Lower lobe of right lung (tissue), 2 donors: ENCODE results near the gene CENPH. TPM values are rescaled to one million over a fixed set of nuclear protein-coding genes. Genes with fewer than 3 reads are reported as not detected.
"Not testable (repeated sequence)": the region's sequence is repeated elsewhere in the genome, so short reads cannot be mapped to it uniquely, and the experiment has no call there.

Experiments
- ATAC-seq, 2 donors: fragments of 200-7000 bp; cut with Tn5 transposase; one replicate each; pipeline ENCODE4 v1.9.1; 2020 to 2022; ENCODE audit warnings: mild to moderate bottlenecking in 2 of 2, moderate library complexity in 2 of 2
- DNase-seq: peaks from one replicate; pipeline ENCODE4 v3.0.0-alpha.2; 2020
- H3K27ac ChIP-seq: fragments of 200-600 bp; one replicate; pipeline ENCODE4 v1.8.0; 2022
- H3K27me3 ChIP-seq: fragments of 200-600 bp; one replicate; pipeline ENCODE4 v1.8.0; 2022; ENCODE audit warnings: low read depth
- H3K36me3 ChIP-seq: fragments of 200-600 bp; one replicate; pipeline ENCODE4 v1.8.0; 2022; ENCODE audit warnings: mild to moderate bottlenecking
- H3K4me1 ChIP-seq: fragments of 200-600 bp; one replicate; pipeline ENCODE4 v1.8.0; 2022
- H3K4me3 ChIP-seq: fragments of 200-600 bp; one replicate; pipeline ENCODE4 v1.8.0; 2022; ENCODE audit warnings: mild to moderate bottlenecking
- H3K9me3 ChIP-seq: fragments of 200-600 bp; one replicate; pipeline ENCODE4 v1.8.0; 2022
- CTCF ChIP-seq: fragments of 200-600 bp; IDR thresholded peaks from one replicate; pipeline ENCODE4 v1.8.0; 2022; ENCODE audit warnings: antibody characterized with exemption, mild to moderate bottlenecking
- intact Hi-C: fragments of 100-400 bp; cut with DNase I; formaldehyde crosslinking; loops from one replicate; pipeline ENCODE4 v1.11.0; 2022
- total RNA-seq: library from RNA; stranded (reverse); fragmentation: NEBNext Ultra II Directional; extraction: Animal tissue kit (Norgen Biotek cat#: 25700); gene quantifications from one replicate; pipeline ENCODE4 v1.2.1, GENCODE V29; 2021
- donor health status: DM: no; HTN: yes; CAD: no; lungs with severe emphysema.

CENPH gene
- total RNA-seq, 1 donor from 2014 or later: 2.9 TPM

- Histone ChIP-seq H3K27ac (no peak overlapping the region), H3K9me3 (no peaks in the 10 kb centered on the region), H3K27me3 (no peaks in the 10 kb centered on the region), H3K4me3 (no peak overlapping the region), H3K36me3 (peaks cover 42% of the 10 kb centered on the region), H3K4me1 (peaks cover 20% of the 10 kb centered on the region)
- intact Hi-C loops: no loop called here
- ATAC-seq (no peak), DNase-seq (no peak)
- TF ChIP-seq CTCF: no peak
Observed at GRCh38 chr5:69231851-69232250, 42.5 kb downstream of the CENPH start.

- DNase-seq (peak; percentile 97), ATAC-seq (peak; percentile 99 to 100)
- H3K36me3 ChIP-seq: peaks cover 34% of the 10 kb centered on the region
- no peaks in the 10 kb centered on the region for H3K27me3 ChIP-seq
- peaks cover 38% of the 10 kb centered on the region for H3K4me1 ChIP-seq
- no peaks in the 10 kb centered on the region for H3K9me3 ChIP-seq
- TF ChIP-seq CTCF: no peak
- peak within 1 kb of the TSS; percentile 88 for H3K27ac ChIP-seq
- intact Hi-C loops: no loop called here
- peak within 1 kb of the TSS; percentile 91 for H3K4me3 ChIP-seq
Observed at GRCh38 chr5:69234457-69235268, 45.3 kb downstream of the CENPH start, which contains the start of gene CDK7. Gene CDK7 (plus strand): TSS chr5:69234886. CDS start chr5:69234976, 90 bp downstream.

- Histone ChIP-seq H3K4me1 (peaks cover 38% of the 10 kb centered on the region), H3K36me3 (peaks cover 36% of the 10 kb centered on the region)
- DNase-seq, H3K9me3 ChIP-seq, H3K4me3 ChIP-seq, H3K27ac ChIP-seq, H3K27me3 ChIP-seq, intact Hi-C loops, ATAC-seq: not testable (repeated sequence)
Observed at GRCh38 chr5:69236733-69237132, 47.4 kb downstream of the CENPH start.

GRCh38 chr5:69237877-69238276, 48.5 kb downstream of the CENPH start:
- H3K4me1 ChIP-seq: peaks cover 38% of the 10 kb centered on the region

GRCh38 chr5:69238760-69239251, 49.4 kb downstream of the CENPH start:
- TF ChIP-seq CTCF: no peak
- no peak for DNase-seq
- Histone ChIP-seq H3K27ac (no peak overlapping the region), H3K27me3 (no peaks in the 10 kb centered on the region), H3K9me3 (no peaks in the 10 kb centered on the region), H3K36me3 (peaks cover 33% of the 10 kb centered on the region), H3K4me3 (no peak overlapping the region), H3K4me1 (peaks cover 38% of the 10 kb centered on the region)
- no peak for ATAC-seq
- intact Hi-C loops: no loop called here

More at GRCh38 chr5:69237877-69238276, 48.5 kb downstream of the CENPH start:
- H3K27me3 ChIP-seq: no peaks in the 10 kb centered on the region
- H3K4me3 ChIP-seq: no peak overlapping the region
- DNase-seq (no peak), ATAC-seq (no peak)
- no peak overlapping the region for H3K27ac ChIP-seq
- TF ChIP-seq CTCF: no peak
- intact Hi-C loops: no loop called here
- no peaks in the 10 kb centered on the region for H3K9me3 ChIP-seq
- H3K36me3 ChIP-seq: peaks cover 33% of the 10 kb centered on the region
